ENCODE data around the gene ATP1B1.
A peak's percentile ranks its signal among the peaks of the same experiment; 100 is the strongest.

Gene ATP1B1

DNA sequence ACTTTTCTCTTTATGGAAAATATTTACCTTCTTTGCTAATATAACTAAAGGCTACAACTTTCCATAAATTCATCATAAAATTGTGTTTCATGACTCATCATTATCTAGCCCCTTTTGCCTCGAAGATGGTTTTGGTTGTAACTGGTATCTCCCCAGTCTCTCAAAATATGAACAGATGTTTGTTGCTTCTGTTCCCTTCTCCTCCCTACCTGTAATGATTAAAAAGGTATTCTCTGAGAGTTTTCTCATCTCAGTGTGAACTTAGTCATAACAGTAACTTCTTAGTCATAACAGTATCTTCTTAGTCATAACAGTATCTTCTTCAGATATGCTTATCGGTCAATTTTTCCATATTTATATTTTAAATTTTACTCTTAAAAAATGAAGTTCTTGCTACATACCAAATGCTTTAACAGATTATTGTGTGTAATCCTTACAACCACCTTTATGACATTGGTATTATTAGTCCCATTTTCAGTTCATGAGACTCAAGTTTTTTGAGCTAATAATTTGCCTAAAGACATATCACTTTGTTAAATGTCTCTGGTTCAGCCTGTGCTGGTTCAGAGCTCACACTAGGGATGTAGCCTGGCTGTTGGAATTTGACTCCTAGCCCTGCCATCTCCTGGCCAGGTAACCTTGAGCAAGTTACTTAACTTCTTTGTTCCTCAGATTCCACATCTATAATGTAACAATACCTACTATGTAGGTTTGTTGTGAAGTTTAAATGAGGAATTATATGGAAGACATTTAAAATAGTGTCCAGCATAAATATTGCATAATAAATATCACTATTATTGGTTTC lies 32.6 kb downstream of the ATP1B1 start:
- no peak for DNase-seq (ENCODE audit: low read depth, low spot score)
- ChIA-PET CTCF (no interaction called here), POLR2A (no interaction called here)
- H3K4me3 ChIP-seq (ENCODE audit: low read depth, low read length), result no peak overlapping the region
- TF ChIP-seq, protein P1, sequence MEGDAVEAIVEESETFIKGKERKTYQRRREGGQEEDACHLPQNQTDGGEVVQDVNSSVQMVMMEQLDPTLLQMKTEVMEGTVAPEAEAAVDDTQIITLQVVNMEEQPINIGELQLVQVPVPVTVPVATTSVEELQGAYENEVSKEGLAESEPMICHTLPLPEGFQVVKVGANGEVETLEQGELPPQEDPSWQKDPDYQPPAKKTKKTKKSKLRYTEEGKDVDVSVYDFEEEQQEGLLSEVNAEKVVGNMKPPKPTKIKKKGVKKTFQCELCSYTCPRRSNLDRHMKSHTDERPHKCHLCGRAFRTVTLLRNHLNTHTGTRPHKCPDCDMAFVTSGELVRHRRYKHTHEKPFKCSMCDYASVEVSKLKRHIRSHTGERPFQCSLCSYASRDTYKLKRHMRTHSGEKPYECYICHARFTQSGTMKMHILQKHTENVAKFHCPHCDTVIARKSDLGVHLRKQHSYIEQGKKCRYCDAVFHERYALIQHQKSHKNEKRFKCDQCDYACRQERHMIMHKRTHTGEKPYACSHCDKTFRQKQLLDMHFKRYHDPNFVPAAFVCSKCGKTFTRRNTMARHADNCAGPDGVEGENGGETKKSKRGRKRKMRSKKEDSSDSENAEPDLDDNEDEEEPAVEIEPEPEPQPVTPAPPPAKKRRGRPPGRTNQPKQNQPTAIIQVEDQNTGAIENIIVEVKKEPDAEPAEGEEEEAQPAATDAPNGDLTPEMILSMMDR (IDR thresholded peaks at IDR 0.05; ENCODE audit: insufficient read depth, low read length, missing control alignments), result no peak

GRCh38 chr1:169141356-169141755 lies 34.9 kb downstream of the ATP1B1 start:
- no peak overlapping the region for H3K4me3 ChIP-seq (ENCODE audit: low read depth, low read length)
- ChIA-PET CTCF (interaction anchor here (0.5 to 1.5 kb wide), 2 partner anchors 34 kb away, joined by 3 to 4 read pairs; no protein-coding TSS in a partner anchor), POLR2A (interaction anchor here (1.2 kb wide), 1 partner anchor 34 kb away, joined by 3 read pairs; no protein-coding TSS in a partner anchor)
- TF ChIP-seq, protein P1 (IDR thresholded peaks at IDR 0.05; ENCODE audit: insufficient read depth, low read length, missing control alignments), result no peak
- DNase-seq (ENCODE audit: low read depth, low spot score), result peak; percentile 5

DNA sequence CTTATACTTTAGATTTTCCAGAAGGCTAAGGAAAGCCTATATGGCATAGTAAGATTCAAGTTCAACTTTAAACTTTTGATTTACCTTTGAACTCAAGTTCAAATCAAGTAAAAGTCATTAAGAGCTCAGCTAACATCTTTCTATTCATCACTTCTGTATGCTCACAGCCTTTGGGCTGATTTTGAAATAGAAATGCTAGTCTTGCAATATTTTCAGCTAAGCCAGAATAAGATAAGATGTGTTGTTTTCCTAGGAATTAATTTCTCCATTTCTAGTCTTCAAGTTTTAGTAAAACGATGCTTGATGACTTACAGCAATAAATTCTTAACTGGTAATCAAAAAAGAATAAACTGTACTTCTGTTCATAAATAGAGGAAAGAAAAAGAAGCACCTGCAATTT lies 35.6 kb downstream of the ATP1B1 start:
- POLR2A ChIA-PET, result interaction anchor here (1.2 kb wide), 1 partner anchor 34 kb away, joined by 3 read pairs; no protein-coding TSS in a partner anchor
- CTCF ChIA-PET, result interaction anchor here (1.5 kb wide), 1 partner anchor 35 kb away, joined by 4 read pairs; no protein-coding TSS in a partner anchor
- TF ChIP-seq, protein P1 (IDR thresholded peaks at IDR 0.05; ENCODE audit: insufficient read depth, low read length, missing control alignments), result no peak

GRCh38 chr1:169143346-169143745 lies 36.9 kb downstream of the ATP1B1 start:
- H3K4me3 ChIP-seq (ENCODE audit: low read depth, low read length), result no peak overlapping the region
- TF ChIP-seq, protein P1 (IDR thresholded peaks at IDR 0.05; ENCODE audit: insufficient read depth, low read length, missing control alignments), result no peak
- POLR2A ChIA-PET, result no interaction called here
- CTCF ChIA-PET, result no interaction called here
- DNase-seq (ENCODE audit: low read depth, low spot score), result no peak

More for the DNA sequence above, 35.6 kb downstream of the ATP1B1 start:
- H3K4me3 ChIP-seq (ENCODE audit: low read depth, low read length), result no peak overlapping the region
- no peak for DNase-seq (ENCODE audit: low read depth, low spot score)

GRCh38 chr1:169143984-169144383 lies 37.5 kb downstream of the ATP1B1 start:
- TF ChIP-seq, protein P1 (IDR thresholded peaks at IDR 0.05; ENCODE audit: insufficient read depth, low read length, missing control alignments), result no peak
- H3K4me3 ChIP-seq (ENCODE audit: low read depth, low read length), result no peak overlapping the region
- DNase-seq (ENCODE audit: low read depth, low spot score), result no peak
- POLR2A ChIA-PET, result no interaction called here
- CTCF ChIA-PET, result no interaction called here

GRCh38 chr1:169144941-169145626 lies 38.6 kb downstream of the ATP1B1 start:
- H3K4me3 ChIP-seq (ENCODE audit: low read depth, low read length), result no peak overlapping the region
- ChIA-PET POLR2A (no interaction called here), CTCF (interaction anchor here (0.8 kb wide), 1 partner anchor 11 kb away, joined by 3 read pairs; no protein-coding TSS in a partner anchor)
- DNase-seq (ENCODE audit: low read depth, low spot score), result no peak
- TF ChIP-seq, protein P1 (IDR thresholded peaks at IDR 0.05; ENCODE audit: insufficient read depth, low read length, missing control alignments), result no peak

All from AG04449 (cell line).